Activated CD8-positive, alpha-beta memory T cell treated with anti-CD3 and anti-CD28 coated beads for 48 hours (primary cell): ENCODE results near the gene LRP11.
"Not testable (repeated sequence)": the region's sequence is repeated elsewhere in the genome, so short reads cannot be mapped to it uniquely, and the experiment has no call there.

Source experiments
- DNase-seq, 3 experiments: peaks; one replicate each; pipeline ENCODE4 v3.0.0-alpha.2; 2020; ENCODE audit warnings: low read depth in 2 of 3, low spot score in 2 of 3

LRP11 gene

GRCh38 chr6:149897855-149898744 is 33.9 kb upstream of the LRP11 start, which contains the start of gene RAET1E:
Gene RAET1E (minus strand): TSS chr6:149898113. CDS start chr6:149890901, 7,212 bp downstream.
- no peak for DNase-seq

DNA sequence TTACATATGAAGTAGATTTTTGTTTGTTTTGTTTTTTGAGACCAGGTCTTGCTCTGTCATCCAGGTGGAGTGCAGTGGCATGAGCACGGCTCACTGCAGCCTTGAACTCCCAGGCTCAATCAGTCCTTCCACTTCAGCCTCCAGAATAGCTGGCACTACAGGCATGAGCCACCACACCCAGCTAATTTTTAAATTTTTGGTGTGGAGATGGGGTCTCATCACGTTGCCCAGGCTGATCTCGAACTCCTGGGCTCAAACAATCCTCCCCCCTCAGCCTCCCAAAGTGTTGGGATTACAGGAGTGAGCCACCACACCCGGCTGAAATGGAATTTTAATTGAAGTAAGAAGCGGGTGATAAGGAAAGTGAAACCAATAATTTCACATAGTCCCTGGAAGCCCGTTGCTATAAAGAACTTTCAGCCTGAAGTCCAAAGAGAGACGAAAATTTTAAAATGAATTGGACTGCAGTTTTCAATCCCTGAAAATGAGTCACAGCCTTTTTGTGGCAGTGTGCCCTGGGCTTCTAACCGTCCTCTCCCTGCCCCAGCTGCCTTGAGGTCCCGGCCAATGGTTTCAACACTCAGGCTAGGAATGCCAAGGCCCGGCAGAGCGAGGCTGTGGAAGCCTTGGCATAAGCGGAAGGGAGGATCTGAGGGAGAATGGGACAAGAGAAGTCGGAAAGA is 33.0 kb upstream of the LRP11 start:
- DNase-seq = no peak

DNA sequence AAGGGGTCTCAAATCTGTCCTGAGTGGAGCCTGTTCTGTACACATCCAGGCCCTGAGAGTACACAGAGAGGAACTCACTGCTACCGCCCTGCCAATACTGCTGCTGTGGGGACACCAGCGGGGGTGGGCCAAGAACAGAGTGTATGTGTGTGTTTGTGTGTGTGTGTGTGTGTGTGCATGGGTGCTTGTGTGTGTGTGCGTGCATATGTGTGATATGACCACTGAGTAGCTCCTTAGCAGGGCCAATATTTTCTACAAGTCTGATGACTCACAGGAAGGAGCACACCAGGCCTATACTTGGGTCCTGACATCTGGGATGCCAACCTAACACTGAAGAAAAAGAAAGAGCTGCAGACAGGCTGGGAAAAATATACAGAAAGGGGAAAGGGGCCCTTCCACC is 32.3 kb upstream of the LRP11 start:
- no peak for DNase-seq

- no peak for DNase-seq
Measured at GRCh38 chr6:149895833-149896271, 31.7 kb upstream of the LRP11 start.

DNA sequence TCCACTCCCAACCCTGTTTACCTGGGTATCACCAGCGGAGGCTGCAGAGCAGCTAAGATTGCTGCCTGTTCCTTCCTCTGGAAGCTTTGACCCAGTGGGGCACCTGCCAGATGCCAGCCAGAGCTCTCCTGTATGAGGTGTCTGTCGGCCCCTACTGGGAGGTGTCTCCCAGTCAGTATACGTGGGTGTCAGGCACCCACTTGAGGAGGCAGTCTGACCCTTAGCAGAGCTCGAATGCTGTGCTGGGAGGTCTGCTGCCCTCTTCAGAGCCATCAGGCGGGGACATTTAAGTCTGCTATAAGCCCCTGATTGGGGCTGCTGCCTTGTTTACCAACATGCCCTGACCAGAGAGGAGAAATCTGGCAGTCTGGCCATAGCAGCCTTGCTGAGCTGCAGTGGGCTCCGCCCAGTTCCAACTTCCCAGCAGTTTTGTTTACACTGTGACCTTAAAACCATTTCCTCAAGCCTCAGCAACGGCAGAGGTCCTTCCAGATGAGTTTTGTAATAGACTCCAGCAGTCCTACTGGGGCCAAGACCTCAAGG is 31.0 kb upstream of the LRP11 start:
- DNase-seq = no peak

DNA sequence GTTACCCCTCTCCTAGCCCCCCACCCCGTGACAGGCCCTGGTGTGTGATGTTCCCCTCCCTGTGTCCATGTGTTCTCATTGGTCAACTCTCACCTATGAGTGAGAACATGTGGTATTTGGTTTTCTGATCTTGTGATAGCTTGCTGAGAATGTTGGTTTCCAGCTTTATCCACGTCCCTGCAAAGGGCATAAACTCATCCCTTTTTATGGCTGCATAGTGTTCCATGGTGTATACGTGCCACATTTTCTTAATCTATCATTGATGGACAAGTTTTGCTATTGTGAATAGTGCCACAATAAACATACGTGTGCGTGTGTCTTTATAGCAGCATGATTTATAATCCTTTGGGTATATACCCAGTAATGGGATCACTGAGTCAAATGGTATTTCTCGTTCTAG is 27.7 kb upstream of the LRP11 start:
- not testable (repeated sequence) for DNase-seq

GRCh38 chr6:149891259-149891658 is 27.1 kb upstream of the LRP11 start:
- no peak for DNase-seq

DNA sequence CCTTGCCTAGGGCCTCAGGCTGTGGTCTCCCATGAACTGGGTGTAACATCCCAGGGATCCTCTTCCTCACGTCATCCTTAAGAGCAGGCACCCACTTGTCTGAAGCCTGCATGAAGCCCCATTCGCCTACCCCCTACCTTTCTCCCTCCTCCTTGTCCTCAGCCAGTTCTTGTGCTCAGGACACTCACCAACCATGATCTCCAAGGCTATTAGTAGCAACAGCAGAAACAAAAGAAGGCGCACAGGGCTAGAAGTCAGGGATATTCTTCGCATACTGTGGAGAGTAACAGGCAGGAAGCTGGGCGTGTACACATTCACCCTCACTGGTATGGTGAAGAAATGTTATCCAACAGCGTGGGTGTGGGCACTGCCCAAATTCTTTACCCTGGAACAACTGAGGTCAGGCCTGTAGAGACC is 26.5 kb upstream of the LRP11 start:
- no peak for DNase-seq

DNA sequence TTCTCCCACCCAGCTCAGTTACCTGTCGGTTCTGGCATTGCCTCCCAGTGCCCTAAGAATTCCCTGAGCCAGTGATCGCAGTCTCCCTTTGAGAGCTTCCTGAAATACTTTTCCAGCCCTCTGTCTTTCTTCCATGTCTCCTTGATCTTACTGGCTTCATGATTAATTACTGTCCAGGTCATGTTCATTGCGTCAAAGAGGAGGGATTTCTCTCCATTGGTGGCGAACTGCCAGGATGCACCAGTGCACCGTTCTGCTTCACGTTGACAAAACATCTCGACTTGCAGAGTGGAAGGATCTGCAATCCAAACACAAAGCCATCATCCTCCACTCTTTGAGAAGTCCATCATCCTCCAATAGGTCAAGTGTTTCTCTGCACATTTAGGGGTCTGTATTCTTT is 25.2 kb upstream of the LRP11 start:
- no peak for DNase-seq

GRCh38 chr6:149888659-149889058 is 24.5 kb upstream of the LRP11 start:
- no peak for DNase-seq

- no peak for DNase-seq
Measured at GRCh38 chr6:149888093-149888492, 23.9 kb upstream of the LRP11 start.

GRCh38 chr6:149887343-149887742 is 23.2 kb upstream of the LRP11 start:
- DNase-seq = no peak

GRCh38 chr6:149885888-149886287 is 21.7 kb upstream of the LRP11 start:
- no peak for DNase-seq

GRCh38 chr6:149884617-149885016 is 20.5 kb upstream of the LRP11 start:
- DNase-seq = no peak

DNA sequence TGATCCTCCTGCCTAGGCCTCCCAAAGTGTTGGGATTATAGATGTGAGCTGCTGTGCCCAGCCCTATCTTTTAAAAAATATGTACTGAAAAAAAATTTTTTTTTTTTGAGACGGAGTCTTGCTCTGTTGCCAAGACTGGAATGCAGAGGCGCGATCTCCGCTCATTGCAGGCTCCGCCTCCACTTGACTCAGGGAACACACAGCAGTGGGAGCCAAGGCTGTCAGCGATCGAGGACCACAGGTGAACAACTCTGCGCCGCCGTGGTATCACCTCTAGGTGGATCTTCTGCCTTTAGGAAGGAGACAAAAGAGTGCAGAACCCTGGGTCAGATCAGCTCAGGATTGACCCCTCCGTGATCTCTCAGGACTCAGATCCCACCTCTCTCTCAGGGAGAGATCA is 20.1 kb upstream of the LRP11 start:
- no peak for DNase-seq

DNA sequence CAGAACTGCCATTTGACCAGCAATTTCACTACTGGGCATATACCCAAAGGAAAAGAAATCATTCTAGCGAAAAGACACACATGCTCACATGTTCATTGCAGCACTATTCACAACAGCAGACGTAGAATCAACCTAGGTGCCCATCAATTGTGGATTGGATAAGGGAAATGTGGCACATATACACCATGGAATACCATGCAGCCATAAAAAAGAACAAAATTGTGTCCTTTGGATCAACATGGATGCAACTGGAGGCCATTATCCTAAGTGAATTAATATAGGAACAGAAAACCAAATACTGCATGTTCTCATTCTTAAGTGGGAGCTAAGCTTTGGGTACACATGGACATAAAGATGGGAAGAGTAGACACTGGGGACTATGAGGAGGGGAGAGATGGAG is 17.7 kb upstream of the LRP11 start:
- DNase-seq = no peak

DNA sequence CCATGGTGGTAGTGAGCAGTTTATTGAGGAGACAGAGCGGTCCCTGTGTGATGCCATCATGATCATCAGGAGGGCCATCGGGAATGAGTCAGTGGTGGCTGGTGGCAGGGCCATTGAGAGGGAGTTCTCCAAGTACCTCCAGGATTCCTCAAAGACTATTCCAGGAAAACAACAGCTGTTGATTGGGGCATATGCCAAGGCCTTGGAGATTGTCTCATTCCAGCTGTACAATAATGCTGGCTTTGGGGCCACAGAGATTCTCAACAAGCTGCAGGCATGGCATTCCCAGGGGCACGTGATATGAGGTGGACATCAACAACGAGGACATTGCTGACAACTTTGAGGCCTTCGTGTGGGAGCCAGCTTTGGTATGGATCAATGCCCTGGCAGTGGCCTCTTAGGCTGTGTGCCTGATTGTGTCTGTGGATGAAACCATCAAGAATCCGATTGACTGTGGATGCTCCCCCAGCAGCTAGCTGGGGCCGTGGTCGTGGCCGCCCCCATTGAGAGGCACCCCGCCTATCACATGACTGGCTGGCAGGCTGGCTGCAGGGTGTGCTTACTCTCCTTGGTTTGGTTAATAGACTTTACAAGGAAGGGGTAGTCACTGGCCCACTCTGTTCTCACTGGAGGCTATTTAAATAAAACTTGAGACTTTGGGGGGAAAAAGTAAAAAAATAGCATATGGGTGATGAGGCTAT is 17.1 kb upstream of the LRP11 start:
- no peak for DNase-seq

DNA sequence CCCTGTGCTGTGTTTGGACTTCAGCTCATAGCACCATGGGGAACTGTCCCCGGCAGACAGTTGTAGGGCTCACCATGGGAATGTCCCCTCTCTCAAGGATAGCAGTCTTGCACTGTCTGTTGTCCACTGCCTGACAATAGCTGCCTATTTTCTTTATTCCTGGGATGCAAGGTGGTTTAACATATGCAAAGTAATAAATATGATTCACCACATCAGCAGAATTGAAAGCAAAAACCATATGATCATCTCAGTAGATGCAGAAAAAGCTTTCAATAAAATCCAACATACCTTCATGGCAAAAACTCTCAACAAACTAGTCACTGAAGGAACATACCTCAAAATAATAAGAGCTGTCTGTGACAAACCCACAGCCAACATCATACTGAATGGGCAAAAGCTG is 13.5 kb upstream of the LRP11 start:
- DNase-seq = no peak

DNA sequence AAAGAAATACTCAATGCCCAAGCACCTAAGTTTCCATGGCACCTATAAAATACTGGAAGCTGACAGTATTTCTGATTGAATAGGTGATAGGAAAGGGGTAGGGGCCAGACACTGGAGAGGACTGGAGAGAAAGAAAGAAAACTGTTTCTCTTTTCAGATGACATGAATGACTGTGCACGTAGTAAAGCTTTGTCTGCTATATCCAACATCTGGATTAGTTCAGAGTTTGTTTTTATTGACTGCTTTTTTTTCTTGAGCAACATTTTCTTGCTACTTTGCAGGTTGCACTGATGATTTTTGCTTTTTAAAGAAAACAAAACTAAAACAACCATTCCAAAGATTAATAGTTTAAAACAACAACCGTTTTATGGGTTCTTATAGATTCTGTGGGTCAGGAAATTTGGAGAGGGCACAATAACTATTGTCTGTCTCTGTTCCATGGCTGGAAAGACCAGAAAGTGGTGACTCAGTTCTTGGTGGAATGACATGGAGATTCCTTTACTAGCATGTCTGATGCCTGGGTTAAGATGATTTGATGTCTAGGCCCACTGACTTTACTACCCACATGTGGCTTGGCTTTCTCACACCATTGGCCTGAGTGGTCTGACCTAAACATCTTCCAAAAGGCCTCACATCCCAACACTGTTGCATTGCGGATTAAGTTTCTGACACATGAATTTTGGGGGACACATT is 12.2 kb upstream of the LRP11 start:
- DNase-seq = no peak

DNA sequence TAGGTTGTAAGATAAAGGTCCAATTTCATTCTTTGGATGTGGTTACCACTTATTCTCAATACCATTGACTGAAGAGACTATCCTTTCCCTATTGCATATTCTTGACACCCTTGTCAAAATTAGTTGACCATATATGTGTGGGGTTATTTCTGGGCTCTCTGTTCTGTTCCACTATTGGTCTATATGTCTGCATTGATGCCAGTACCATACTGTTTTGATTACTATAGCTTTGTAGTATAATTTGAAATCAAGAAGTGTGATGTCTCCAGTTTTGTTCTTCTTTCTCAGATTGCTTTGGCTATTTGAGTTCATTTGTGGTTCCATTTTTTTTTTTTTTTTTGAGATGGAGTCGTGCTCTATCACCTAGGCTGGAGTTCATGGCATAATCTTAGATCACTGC is 8.1 kb upstream of the LRP11 start:
- DNase-seq = no peak

DNA sequence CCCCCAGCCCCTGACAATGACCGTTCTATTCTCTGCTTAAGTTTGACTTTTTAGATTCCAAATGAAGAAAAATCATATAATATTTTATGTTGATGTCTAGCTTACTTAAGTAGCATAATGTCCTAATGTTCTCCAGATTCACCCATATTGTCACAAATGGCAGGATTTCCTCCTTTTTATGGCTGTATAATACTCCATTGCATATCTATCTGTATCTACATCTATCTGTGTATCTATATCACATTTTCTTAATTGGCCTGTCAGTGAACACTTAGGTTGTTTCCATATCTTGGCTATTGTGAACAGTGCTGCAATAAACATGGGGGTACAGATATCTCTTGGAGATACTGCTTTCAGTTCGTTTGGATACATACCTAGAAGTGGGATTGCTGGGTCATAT is 7.0 kb upstream of the LRP11 start:
- no peak for DNase-seq
